WTC11 (cell line): Measurements from ENCODE around the gene HTR3C. TPM values are rescaled to one million over a fixed set of nuclear protein-coding genes. Genes with fewer than 3 reads are reported as not detected.
"Not testable (repeated sequence)": the region's sequence is repeated elsewhere in the genome, so short reads cannot be mapped to it uniquely, and the experiment has no call there.

ENCODE experiments used
- ATAC-seq: fragments of 200-7000 bp; cut with Tn5 transposase; 2 replicates; pipeline ENCODE4 v1.10.0; 2021; ENCODE audit warnings: mild to moderate bottlenecking, moderate library complexity
- CTCF ChIA-PET: fragments of 300-600 bp; sonication (Branson Sonifier 250); formaldehyde crosslinking; loops from one replicate; lab custom pipeline; 2021; ENCODE audit warnings: antibody characterized with exemption; lab: Charles Lee
- POLR2A ChIA-PET: fragments of 350-600 bp; sonication (Branson Sonifier 250); formaldehyde crosslinking; loops from one replicate; lab custom pipeline; 2021; ENCODE audit warnings: antibody characterized with exemption; lab: Charles Lee
- DNase-seq: peaks from one replicate; pipeline ENCODE4 v3.0.0; 2021; ENCODE audit warnings: low spot score
- H3K27ac Mint-ChIP-seq: 2 replicates; pipeline ENCODE4 v1.8.0; 2021; ENCODE audit warnings: mixed read lengths
- H3K27me3 Mint-ChIP-seq: 2 replicates; pipeline ENCODE4 v1.8.0; 2021; ENCODE audit warnings: low read depth, mild to moderate bottlenecking, moderate library complexity, mixed read lengths
- H3K36me3 Mint-ChIP-seq: 2 replicates; pipeline ENCODE4 v1.8.0; 2021; ENCODE audit warnings: mixed read lengths
- H3K4me1 Mint-ChIP-seq: 2 replicates; pipeline ENCODE4 v1.8.0; 2022; ENCODE audit warnings: mixed read lengths
- H3K4me3 Mint-ChIP-seq: 2 replicates; pipeline ENCODE4 v1.8.0; 2021; ENCODE audit warnings: mild to moderate bottlenecking, moderate library complexity, mixed read lengths
- H3K9me3 Mint-ChIP-seq: 2 replicates; pipeline ENCODE4 v1.8.0; 2021; ENCODE audit warnings: mixed read lengths
- AFF4 ChIP-seq: sonication (generic); formaldehyde crosslinking; IDR thresholded peaks from 2 replicates; pipeline ENCODE4 v1.8.1; 2023; ENCODE audit warnings: mild to moderate bottlenecking, missing genetic modification reagents, borderline replicate concordance
- CREM ChIP-seq: sonication (generic); formaldehyde crosslinking; IDR thresholded peaks from 2 replicates; pipeline ENCODE4 v1.8.1; 2022; ENCODE audit warnings: mild to moderate bottlenecking, missing genetic modification reagents, moderate library complexity
- FOXJ3 ChIP-seq: sonication (generic); formaldehyde crosslinking; IDR thresholded peaks from 2 replicates; pipeline ENCODE4 v1.9.0; 2021; ENCODE audit warnings: missing genetic modification reagents, mild to moderate bottlenecking, borderline replicate concordance
- FOXK1 ChIP-seq: sonication (generic); formaldehyde crosslinking; IDR thresholded peaks from 2 replicates; pipeline ENCODE4 v1.8.0; 2022; ENCODE audit warnings: mild to moderate bottlenecking, moderate library complexity, missing genetic modification reagents
- JAZF1 ChIP-seq: fragments of 250-450 bp; sonication (Bioruptor Pico); IDR thresholded peaks from 2 replicates; pipeline ENCODE4 v1.9.0; 2021; ENCODE audit warnings: moderate library complexity, mild to moderate bottlenecking, inconsistent platforms
- MXD4 ChIP-seq: fragments of 250-450 bp; sonication (Bioruptor Pico); IDR thresholded peaks from 2 replicates; pipeline ENCODE4 v1.8.0; 2021; ENCODE audit warnings: mild to moderate bottlenecking, moderate library complexity, borderline replicate concordance
- SOX15 ChIP-seq: fragments of 250-450 bp; sonication (Bioruptor Pico); IDR thresholded peaks from 2 replicates; pipeline ENCODE4 v1.9.0; 2021; ENCODE audit warnings: mild to moderate bottlenecking
- TEAD4 ChIP-seq: sonication (generic); formaldehyde crosslinking; IDR thresholded peaks from 2 replicates; pipeline ENCODE4 v1.8.0; 2022; ENCODE audit warnings: mild to moderate bottlenecking, missing genetic modification reagents
- USF1 ChIP-seq: sonication (generic); formaldehyde crosslinking; IDR thresholded peaks from 2 replicates; pipeline ENCODE4 v1.8.0; 2022; ENCODE audit warnings: mild to moderate bottlenecking, missing genetic modification reagents
- ZBTB21 ChIP-seq: sonication (generic); formaldehyde crosslinking; IDR thresholded peaks from 2 replicates; pipeline ENCODE4 v1.8.1; 2023; ENCODE audit warnings: mild to moderate bottlenecking, missing genetic modification reagents, borderline replicate concordance
- ZMAT4 ChIP-seq: fragments of 250-450 bp; sonication (Bioruptor Pico); IDR thresholded peaks from 2 replicates; pipeline ENCODE4 v1.9.0; 2021; ENCODE audit warnings: mild to moderate bottlenecking
- ZNF121 ChIP-seq: sonication (generic); formaldehyde crosslinking; IDR thresholded peaks from 2 replicates; pipeline ENCODE4 v1.8.0; 2023; ENCODE audit warnings: missing genetic modification reagents
- ZNF138 ChIP-seq: sonication (generic); formaldehyde crosslinking; conservative IDR thresholded peaks from 2 replicates; pipeline ENCODE4 v1.8.1; 2022; ENCODE audit warnings: mild to moderate bottlenecking, moderate library complexity, missing genetic modification reagents
- ZNF263 ChIP-seq: sonication (generic); formaldehyde crosslinking; IDR thresholded peaks from 2 replicates; pipeline ENCODE4 v1.8.1; 2022; ENCODE audit warnings: low read depth, mild to moderate bottlenecking, moderate library complexity, missing genetic modification reagents
- ZNF512 ChIP-seq: sonication (generic); formaldehyde crosslinking; IDR thresholded peaks from 2 replicates; pipeline ENCODE4 v1.8.1; 2022; ENCODE audit warnings: missing genetic modification reagents, borderline replicate concordance
- total RNA-seq: library from RNA; stranded (reverse); gene quantifications from 3 replicates; pipeline ENCODE4 v1.2.3, GENCODE V29; 2021
- TF ChIP-seq, protein P1 (sequence below): fragments of 200-600 bp; IDR thresholded peaks from 2 replicates; pipeline ENCODE4 v1.8.0; 2022; ENCODE audit warnings: antibody characterized with exemption
- TF ChIP-seq, protein P2 (sequence below): fragments of 250-450 bp; sonication (Bioruptor Pico); IDR thresholded peaks from 2 replicates; pipeline ENCODE4 v2.1.2; 2022; ENCODE audit warnings: mild to moderate bottlenecking, moderate library complexity

Gene HTR3C
- total RNA-seq, 1 experiment from 2014 or later: not detected

DNA sequence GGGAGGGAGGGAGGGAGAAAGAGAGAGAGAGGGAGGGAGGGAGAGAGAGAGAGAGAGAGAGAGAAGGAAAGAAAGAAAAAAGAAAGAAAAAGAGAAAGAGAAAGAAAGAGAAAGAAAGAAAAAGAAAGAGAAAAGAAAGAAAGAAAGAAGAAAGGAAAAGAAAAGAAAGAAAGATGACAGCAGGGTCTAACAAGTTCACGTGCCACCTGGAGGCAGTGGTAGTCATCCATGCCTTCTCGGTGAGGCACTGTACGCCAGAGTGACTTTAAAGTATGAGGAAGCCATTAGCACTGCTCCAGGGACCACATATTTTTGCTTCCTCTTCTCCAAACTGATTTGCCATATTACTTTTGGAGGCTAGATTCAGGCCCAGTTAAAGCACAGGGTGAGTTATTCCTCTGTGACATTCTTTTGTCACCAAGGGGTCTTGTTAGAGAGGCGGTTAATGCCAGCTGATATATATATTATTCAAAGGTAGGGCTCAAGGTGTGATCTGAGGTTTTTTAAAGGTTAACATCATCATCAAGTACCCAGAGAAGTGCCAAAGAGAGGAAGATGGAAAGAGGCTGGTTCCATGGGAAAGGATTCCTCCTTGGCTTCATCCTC, 21.6 kb upstream of the HTR3C start, which contains the start of gene HTR3D:
Gene HTR3D (plus strand): TSS at position 556 of the 606 bp plus-strand sequence. CDS start 0 bp downstream, at position 556.
- POLR2A ChIA-PET: no interaction called here
- DNase-seq (no peak), ATAC-seq (no peak)
- CTCF ChIA-PET: interaction anchor here (0.7 kb wide), 1 partner anchor 204 kb away, joined by 6 read pairs; no protein-coding TSS in a partner anchor
- no peaks in the 10 kb centered on the region for H3K36me3 Mint-ChIP-seq
- no peak within 1 kb of the TSS for H3K4me3 Mint-ChIP-seq
- TF ChIP-seq SOX15 (CRISPR knock-in tag) (no peak), USF1 (CRISPR knock-in tag) (no peak), ZNF512 (peak; percentile 22; the same call in 1 of the 2 replicates), CREM (CRISPR knock-in tag) (no peak), TEAD4 (CRISPR knock-in tag) (no peak), ZNF138 (no peak), FOXJ3 (CRISPR knock-in tag) (no peak), MXD4 (no peak)
- peaks cover 10% of the 10 kb centered on the region for H3K9me3 Mint-ChIP-seq
- H3K4me1 Mint-ChIP-seq: no peaks in the 10 kb centered on the region
- no peak within 1 kb of the TSS for H3K27ac Mint-ChIP-seq
- H3K27me3 Mint-ChIP-seq: no peaks in the 10 kb centered on the region

GRCh38 chr3:184037816-184038215, 15.0 kb upstream of the HTR3C start:
- Mint-ChIP-seq H3K4me3 (no peak overlapping the region), H3K27me3 (no peaks in the 10 kb centered on the region; the same call in 1 of the 2 replicates), H3K4me1 (no peaks in the 10 kb centered on the region; the same call in 1 of the 2 replicates), H3K27ac (no peak overlapping the region), H3K36me3 (no peaks in the 10 kb centered on the region), H3K9me3 (no peaks in the 10 kb centered on the region)
- DNase-seq (peak; percentile 16), ATAC-seq (no peak; the same call in 1 of the 2 replicates)
- ChIA-PET POLR2A (no interaction called here), CTCF (no interaction called here)
- TF ChIP-seq ZNF121 (CRISPR knock-in tag): no peak
- TF ChIP-seq, protein P1, sequence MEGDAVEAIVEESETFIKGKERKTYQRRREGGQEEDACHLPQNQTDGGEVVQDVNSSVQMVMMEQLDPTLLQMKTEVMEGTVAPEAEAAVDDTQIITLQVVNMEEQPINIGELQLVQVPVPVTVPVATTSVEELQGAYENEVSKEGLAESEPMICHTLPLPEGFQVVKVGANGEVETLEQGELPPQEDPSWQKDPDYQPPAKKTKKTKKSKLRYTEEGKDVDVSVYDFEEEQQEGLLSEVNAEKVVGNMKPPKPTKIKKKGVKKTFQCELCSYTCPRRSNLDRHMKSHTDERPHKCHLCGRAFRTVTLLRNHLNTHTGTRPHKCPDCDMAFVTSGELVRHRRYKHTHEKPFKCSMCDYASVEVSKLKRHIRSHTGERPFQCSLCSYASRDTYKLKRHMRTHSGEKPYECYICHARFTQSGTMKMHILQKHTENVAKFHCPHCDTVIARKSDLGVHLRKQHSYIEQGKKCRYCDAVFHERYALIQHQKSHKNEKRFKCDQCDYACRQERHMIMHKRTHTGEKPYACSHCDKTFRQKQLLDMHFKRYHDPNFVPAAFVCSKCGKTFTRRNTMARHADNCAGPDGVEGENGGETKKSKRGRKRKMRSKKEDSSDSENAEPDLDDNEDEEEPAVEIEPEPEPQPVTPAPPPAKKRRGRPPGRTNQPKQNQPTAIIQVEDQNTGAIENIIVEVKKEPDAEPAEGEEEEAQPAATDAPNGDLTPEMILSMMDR: 0 out of 2 replicates have a peak, but pooled peaks have one; percentile 25

DNA sequence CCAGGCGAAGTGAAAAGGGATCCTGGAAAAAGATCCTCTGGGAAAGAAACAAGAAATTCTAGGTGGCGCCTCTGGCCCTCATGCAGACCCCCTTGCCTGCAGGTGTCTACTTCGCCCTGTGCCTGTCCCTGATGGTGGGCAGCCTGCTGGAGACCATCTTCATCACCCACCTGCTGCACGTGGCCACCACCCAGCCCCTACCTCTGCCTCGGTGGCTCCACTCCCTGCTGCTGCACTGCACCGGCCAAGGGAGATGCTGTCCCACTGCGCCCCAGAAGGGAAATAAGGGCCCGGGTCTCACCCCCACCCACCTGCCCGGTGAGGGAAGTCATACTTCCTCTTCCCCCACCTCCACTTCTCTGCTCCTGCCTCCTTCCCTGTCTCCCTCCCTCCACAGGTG, 14.5 kb upstream of the HTR3C start:
- ATAC-seq, H3K9me3 Mint-ChIP-seq, DNase-seq, POLR2A ChIA-PET, CTCF ChIA-PET, H3K36me3 Mint-ChIP-seq, H3K27ac Mint-ChIP-seq, H3K4me3 Mint-ChIP-seq, H3K4me1 Mint-ChIP-seq, H3K27me3 Mint-ChIP-seq: not testable (repeated sequence)

GRCh38 chr3:184039414-184039813, 13.4 kb upstream of the HTR3C start:
- DNase-seq (no peak), ATAC-seq (no peak)
- H3K4me1 Mint-ChIP-seq: no peaks in the 10 kb centered on the region; the same call in 1 of the 2 replicates
- ChIA-PET CTCF (interaction anchor here (1.0 to 1.4 kb wide), 8 partner anchors 10 to 144 kb away, joined by 3 to 9 read pairs (median 4); no protein-coding TSS in a partner anchor), POLR2A (no interaction called here)
- no peak overlapping the region for H3K27ac Mint-ChIP-seq
- no peaks in the 10 kb centered on the region for H3K36me3 Mint-ChIP-seq
- H3K27me3 Mint-ChIP-seq: no peaks in the 10 kb centered on the region; the same call in 1 of the 2 replicates
- no peaks in the 10 kb centered on the region for H3K9me3 Mint-ChIP-seq
- H3K4me3 Mint-ChIP-seq: no peak overlapping the region
- TF ChIP-seq ZNF263 (CRISPR knock-in tag): no peak
- TF ChIP-seq FOXK1 (CRISPR knock-in tag): no peak
- TF ChIP-seq JAZF1 (CRISPR knock-in tag): no peak
- TF ChIP-seq ZMAT4 (CRISPR knock-in tag): no peak
- TF ChIP-seq CREM (CRISPR knock-in tag): no peak
- TF ChIP-seq AFF4 (CRISPR knock-in tag): no peak
- TF ChIP-seq, protein P2, sequence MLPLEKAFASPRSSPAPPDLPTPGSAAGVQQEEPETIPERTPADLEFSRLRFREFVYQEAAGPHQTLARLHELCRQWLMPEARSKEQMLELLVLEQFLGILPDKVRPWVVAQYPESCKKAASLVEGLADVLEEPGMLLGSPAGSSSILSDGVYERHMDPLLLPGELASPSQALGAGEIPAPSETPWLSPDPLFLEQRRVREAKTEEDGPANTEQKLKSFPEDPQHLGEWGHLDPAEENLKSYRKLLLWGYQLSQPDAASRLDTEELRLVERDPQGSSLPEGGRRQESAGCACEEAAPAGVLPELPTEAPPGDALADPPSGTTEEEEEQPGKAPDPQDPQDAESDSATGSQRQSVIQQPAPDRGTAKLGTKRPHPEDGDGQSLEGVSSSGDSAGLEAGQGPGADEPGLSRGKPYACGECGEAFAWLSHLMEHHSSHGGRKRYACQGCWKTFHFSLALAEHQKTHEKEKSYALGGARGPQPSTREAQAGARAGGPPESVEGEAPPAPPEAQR (CRISPR knock-in tag): no peak
- no peak for TF ChIP-seq ZBTB21 (CRISPR knock-in tag)
- TF ChIP-seq, all 79 proteins: peak for 0
